ENCODE results near the gene ARL15.

ARL15 gene

DNA sequence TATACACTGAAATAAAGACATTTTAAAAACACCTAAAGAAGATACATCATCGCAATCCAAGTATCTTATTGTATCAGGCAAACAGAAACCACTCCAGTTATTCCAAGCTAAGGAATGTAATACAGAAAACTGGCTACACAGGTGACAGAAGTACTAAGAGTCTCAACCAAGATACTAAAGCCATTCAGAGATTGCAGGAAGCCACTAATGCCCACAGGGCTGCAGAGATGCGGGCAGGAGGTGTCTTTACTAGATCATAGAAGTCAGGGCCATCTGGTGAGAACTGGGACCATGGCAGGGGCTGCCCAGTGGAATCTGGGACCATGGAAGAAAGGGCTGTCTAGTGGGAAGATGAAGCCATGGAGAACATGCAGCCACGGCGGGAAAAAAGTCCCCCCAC is 384.3 kb downstream of the ARL15 start:
- FAIRE-seq (no peak), DNase-seq (ENCODE audit: insufficient read length, low spot score) (no peak)
- TF ChIP-seq, protein P1, sequence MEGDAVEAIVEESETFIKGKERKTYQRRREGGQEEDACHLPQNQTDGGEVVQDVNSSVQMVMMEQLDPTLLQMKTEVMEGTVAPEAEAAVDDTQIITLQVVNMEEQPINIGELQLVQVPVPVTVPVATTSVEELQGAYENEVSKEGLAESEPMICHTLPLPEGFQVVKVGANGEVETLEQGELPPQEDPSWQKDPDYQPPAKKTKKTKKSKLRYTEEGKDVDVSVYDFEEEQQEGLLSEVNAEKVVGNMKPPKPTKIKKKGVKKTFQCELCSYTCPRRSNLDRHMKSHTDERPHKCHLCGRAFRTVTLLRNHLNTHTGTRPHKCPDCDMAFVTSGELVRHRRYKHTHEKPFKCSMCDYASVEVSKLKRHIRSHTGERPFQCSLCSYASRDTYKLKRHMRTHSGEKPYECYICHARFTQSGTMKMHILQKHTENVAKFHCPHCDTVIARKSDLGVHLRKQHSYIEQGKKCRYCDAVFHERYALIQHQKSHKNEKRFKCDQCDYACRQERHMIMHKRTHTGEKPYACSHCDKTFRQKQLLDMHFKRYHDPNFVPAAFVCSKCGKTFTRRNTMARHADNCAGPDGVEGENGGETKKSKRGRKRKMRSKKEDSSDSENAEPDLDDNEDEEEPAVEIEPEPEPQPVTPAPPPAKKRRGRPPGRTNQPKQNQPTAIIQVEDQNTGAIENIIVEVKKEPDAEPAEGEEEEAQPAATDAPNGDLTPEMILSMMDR (IDR thresholded peaks at IDR 0.05; ENCODE audit: insufficient read depth, missing control alignments), result no peak

DNA sequence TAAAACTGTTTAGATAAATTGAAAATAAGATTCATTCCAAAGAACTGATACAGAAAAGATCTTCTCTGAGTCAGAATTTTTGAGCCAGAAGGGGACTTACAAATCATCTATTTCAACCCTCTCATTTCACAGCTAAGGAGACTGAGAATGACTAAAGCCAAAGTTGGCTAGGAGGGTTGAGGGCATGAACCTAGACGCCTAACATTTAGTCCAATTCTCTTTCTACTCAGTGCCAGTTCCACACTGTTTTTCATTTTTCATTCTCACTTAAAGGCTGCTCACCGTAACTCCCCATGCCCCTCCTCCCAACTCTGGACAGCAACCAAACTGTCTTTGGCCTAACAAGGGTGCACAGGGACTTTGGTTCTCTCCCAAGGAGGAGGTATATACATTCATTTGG is 386.0 kb downstream of the ARL15 start:
- FAIRE-seq, result no peak
- TF ChIP-seq, protein P1 (IDR thresholded peaks at IDR 0.05; ENCODE audit: insufficient read depth, missing control alignments), result no peak
- no peak for DNase-seq (ENCODE audit: insufficient read length, low spot score)

GRCh38 chr5:53923961-53924360 is 386.4 kb downstream of the ARL15 start:
- DNase-seq (ENCODE audit: insufficient read length, low spot score) (no peak), FAIRE-seq (no peak)
- TF ChIP-seq, protein P1 (IDR thresholded peaks at IDR 0.05; ENCODE audit: insufficient read depth, missing control alignments), result no peak

DNA sequence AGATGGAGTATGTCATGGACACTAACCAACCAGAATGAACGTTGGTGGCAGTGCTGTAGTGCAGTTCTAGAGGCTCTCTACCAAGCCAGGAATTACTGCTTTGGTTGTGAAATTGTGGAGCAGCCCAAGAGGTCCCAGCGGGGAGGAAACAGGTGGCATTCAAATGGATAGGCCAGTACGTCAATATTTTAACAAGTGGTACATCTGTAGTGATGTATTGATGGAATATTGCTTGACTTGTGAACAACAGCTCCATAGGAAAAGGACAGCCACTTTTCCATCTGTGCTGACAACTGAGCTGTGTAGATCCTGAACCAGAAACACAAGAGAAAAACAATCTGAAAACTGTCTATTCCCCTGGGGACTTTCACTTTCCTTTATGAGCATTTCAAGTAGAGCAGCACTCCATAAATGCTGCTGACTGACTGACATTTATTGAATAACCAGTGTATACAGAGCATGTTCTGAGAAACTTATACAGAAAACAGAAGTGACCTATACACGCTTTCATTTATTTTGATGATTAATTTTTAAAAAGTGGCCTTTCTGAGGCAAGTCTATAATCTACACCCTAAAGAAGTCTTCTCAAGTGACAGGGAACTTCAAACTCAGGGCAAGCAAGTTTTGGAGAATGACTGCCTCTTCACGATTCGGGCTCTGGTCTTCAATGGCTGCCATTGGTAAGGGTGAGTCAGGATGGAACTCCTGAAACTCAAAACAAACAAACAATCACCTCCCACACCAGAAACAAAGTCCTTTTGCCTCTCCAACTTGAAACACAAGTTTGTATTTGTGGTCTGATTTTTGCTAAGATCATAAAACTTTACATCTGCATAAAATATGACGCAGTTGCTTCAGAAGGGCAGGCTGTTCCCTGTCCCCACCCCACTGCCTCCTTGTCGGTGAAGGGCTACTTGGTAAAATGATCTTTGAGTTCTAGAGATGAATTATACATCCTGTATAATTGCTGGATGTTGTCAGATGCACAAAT is 387.6 kb downstream of the ARL15 start:
- FAIRE-seq (no peak), DNase-seq (ENCODE audit: insufficient read length, low spot score) (no peak)
- TF ChIP-seq, protein P1 (IDR thresholded peaks at IDR 0.05; ENCODE audit: insufficient read depth, missing control alignments), result no peak

DNA sequence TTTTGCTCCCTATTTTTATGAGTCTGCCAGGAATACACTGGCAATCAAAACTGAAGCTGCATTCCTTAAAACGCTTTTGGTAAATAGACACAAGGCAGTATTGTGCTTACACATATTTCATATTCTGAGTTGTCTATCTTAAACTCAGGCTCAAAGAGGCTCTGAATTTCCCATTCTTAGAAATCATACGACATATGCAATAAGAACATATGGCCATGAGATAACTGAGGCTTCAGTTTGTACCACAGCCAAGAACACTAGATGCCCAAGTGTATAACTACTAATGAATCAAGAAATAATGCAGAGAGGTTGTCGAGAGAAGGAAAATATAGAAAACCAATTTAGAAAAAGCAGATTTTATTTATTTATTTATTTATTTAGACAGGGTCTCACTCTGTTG is 392.5 kb downstream of the ARL15 start:
- DNase-seq (ENCODE audit: insufficient read length, low spot score) (no peak), FAIRE-seq (no peak)
- TF ChIP-seq, protein P1 (IDR thresholded peaks at IDR 0.05; ENCODE audit: insufficient read depth, missing control alignments), result no peak

- DNase-seq (ENCODE audit: insufficient read length, low spot score) (no peak), FAIRE-seq (no peak)
- TF ChIP-seq, protein P1 (IDR thresholded peaks at IDR 0.05; ENCODE audit: insufficient read depth, missing control alignments), result no peak
These were observed 393.3 kb downstream of the ARL15 start for GRCh38 chr5:53917095-53917494.

GRCh38 chr5:53915120-53915519 is 395.3 kb downstream of the ARL15 start:
- FAIRE-seq, result no peak
- DNase-seq (ENCODE audit: insufficient read length, low spot score), result no peak

More at GRCh38 chr5:53915120-53915519, 395.3 kb downstream of the ARL15 start:
- TF ChIP-seq, protein P1 (IDR thresholded peaks at IDR 0.05; ENCODE audit: insufficient read depth, missing control alignments), result no peak

Data from D721Med (cell line).